Measurements from ENCODE around the gene SLAMF8. TPM values are rescaled to one million over a fixed set of nuclear protein-coding genes. Genes with fewer than 3 reads are reported as not detected.

The SLAMF8 gene
- total and polyA plus RNA-seq, 5 donors from 2014 or later = 0.72 TPM; not detected in 4

DNA sequence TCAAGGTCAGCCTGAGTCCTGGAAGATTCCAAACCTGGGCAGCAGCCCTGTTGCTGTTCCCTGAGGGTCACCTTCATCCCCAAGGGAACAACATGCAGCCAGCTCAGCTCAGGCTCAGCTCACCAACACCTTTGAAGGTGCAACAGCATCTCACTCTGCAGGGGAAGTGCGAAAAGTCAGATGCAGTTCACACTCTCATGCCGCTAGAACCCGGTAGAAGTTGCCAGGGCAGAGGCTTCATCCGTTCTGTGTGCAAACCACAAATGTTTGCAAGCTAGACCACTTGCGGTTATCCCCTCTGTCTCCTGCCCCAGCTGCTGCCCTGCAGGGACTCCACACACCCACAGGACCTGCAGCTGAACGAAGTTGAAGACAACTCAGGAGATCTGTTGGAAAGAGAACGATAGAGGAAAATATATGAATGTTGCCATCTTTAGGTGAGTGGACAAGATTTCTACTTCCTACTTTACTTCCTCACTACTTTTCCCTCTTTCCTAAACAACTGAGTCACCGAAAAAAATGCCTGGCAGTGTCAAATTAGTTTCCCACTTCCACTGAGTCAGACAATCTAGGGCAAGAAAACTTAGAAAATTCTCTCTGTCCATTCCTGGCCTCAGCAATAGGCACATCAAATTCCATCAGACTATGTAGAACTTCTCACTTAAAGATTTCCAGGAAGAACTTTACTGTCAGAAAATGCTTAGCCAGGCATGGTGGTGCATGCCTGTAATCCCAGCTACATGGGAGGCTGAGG lies 26.3 kb upstream of the SLAMF8 start:
- Mint-ChIP-seq H3K4me1 (peaks cover 0 to 7% (median 3%) of the 10 kb centered on the region in 4 donors), H3K9me3 (no peaks in the 10 kb centered on the region), H3K27ac (no peak overlapping the region), H3K27me3 (peaks cover 44% of the 10 kb centered on the region), H3K4me3 (peak overlapping the region in 1 of 4 donors; percentile 12), H3K36me3 (no peaks in the 10 kb centered on the region)
- ATAC-seq (ENCODE audit: low read depth in 2 of 2) (no peak), DNase-seq (peak in 1 of 3 donors; percentile 14)
- Histone ChIP-seq H3K36me3 (ENCODE audit: control insufficient read depth, insufficient read depth, low read length) (no peaks in the 10 kb centered on the region), H3K9me3 (ENCODE audit: control insufficient read depth in 2 of 2, low read length in 2 of 2) (no peaks in the 10 kb centered on the region), H3K4me1 (ENCODE audit: control insufficient read depth, insufficient read depth, low read length, poor library complexity, severe bottlenecking) (no peaks in the 10 kb centered on the region), H3K4me3 (ENCODE audit: low read depth, low read length) (no peak overlapping the region), H3K27me3 (ENCODE audit: control insufficient read depth, insufficient read depth, low read length) (peaks cover 38% of the 10 kb centered on the region), H3K27ac (ENCODE audit: insufficient read depth, low read length, poor library complexity, severe bottlenecking) (no peak overlapping the region)

DNA sequence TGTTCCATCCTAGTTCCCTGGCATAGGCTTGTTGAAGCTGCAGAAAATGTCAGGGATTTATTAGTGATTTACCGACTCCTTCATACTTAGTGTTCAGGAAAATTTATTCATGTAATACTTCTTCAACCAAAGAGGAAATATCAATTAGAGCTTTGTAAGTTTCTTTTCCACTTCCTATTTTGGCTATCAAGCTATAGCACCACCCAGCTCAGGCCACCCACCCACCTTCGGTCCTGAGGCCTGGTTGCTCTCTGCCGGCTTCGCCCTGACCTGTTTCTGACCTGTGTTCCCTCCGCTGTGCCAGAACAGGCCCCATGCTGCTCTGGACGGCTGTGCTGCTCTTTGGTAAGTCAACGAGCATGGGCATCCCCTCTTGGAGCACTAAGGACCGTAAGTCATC lies 24.6 kb upstream of the SLAMF8 start, which contains the start of gene FCRL6:
TSS of gene FCRL6 (plus strand) at position 250 of the 400 bp plus-strand sequence. CDS start at position 315, 65 bp downstream.
- H3K27me3 ChIP-seq (ENCODE audit: control insufficient read depth, insufficient read depth, low read length) = peaks cover 29% of the 10 kb centered on the region
- H3K27ac ChIP-seq (ENCODE audit: insufficient read depth, low read length, poor library complexity, severe bottlenecking) = no peak within 1 kb of the TSS
- H3K36me3 ChIP-seq (ENCODE audit: control insufficient read depth, insufficient read depth, low read length) = no peaks in the 10 kb centered on the region
- Mint-ChIP-seq H3K27me3 (peaks cover 41% of the 10 kb centered on the region), H3K4me1 (peaks cover 0 to 7% (median 5%) of the 10 kb centered on the region in 4 donors), H3K36me3 (no peaks in the 10 kb centered on the region), H3K9me3 (peaks cover 0 to 5% (median 0%) of the 10 kb centered on the region in 7 donors), H3K27ac (no peak within 1 kb of the TSS), H3K4me3 (no peak within 1 kb of the TSS)
- H3K4me1 ChIP-seq (ENCODE audit: control insufficient read depth, insufficient read depth, low read length, poor library complexity, severe bottlenecking) = no peaks in the 10 kb centered on the region
- no peak within 1 kb of the TSS for H3K4me3 ChIP-seq (ENCODE audit: low read depth, low read length)
- ATAC-seq (ENCODE audit: low read depth in 2 of 2) (no peak), DNase-seq (no peak)
- H3K9me3 ChIP-seq (ENCODE audit: control insufficient read depth in 2 of 2, low read length in 2 of 2) = no peaks in the 10 kb centered on the region

DNA sequence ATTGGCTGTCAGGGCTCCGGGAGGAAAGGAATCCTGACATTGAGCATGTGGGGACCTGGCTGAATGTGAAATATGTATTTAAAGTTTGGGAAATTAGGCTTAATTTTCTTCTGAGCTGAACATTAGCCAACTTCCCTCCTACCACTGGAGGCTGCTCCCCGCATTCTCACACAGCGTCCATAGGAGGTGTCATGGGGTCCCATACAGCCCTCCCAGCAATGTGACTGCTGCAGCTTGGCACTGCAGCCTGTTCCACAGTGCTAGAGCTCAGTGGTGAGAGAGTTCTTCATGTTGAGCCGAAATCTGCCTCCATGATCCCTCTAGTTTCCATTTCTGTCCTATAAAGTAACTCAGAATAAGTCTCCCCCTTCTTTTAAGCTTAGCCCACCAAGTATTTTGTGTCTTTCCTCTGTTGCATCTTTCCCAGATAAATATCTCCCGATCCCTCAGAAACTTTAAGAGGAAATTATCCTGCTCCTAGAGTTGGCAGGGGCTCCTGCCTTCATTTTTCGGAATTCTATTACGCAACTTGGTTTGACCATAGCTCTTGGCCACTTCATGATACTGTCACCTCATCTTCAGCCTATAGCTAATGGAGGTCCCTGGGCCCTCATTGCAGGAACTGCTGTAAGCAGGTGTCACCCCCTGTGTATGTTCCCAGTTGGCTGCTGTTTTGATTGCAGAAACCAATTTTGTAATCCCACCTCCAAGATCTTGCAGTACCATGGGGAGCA lies 22.6 kb upstream of the SLAMF8 start:
- Mint-ChIP-seq H3K9me3 (peaks cover 0 to 5% (median 0%) of the 10 kb centered on the region in 7 donors), H3K4me1 (peaks cover 0 to 7% (median 5%) of the 10 kb centered on the region in 4 donors), H3K4me3 (peak overlapping the region in 1 of 4 donors; percentile 12), H3K36me3 (no peaks in the 10 kb centered on the region), H3K27me3 (peaks cover 46% of the 10 kb centered on the region), H3K27ac (no peak overlapping the region)
- H3K9me3 ChIP-seq (ENCODE audit: control insufficient read depth in 2 of 2, low read length in 2 of 2) = no peaks in the 10 kb centered on the region
- no peak for DNase-seq
- no peaks in the 10 kb centered on the region for H3K4me1 ChIP-seq (ENCODE audit: control insufficient read depth, insufficient read depth, low read length, poor library complexity, severe bottlenecking)
- H3K27me3 ChIP-seq (ENCODE audit: control insufficient read depth, insufficient read depth, low read length) = peaks cover 24% of the 10 kb centered on the region
- no peak overlapping the region for H3K27ac ChIP-seq (ENCODE audit: insufficient read depth, low read length, poor library complexity, severe bottlenecking)
- no peaks in the 10 kb centered on the region for H3K36me3 ChIP-seq (ENCODE audit: control insufficient read depth, insufficient read depth, low read length)
- H3K4me3 ChIP-seq (ENCODE audit: low read depth, low read length) = no peak overlapping the region
- ATAC-seq (ENCODE audit: low read depth in 2 of 2) = no peak

DNA sequence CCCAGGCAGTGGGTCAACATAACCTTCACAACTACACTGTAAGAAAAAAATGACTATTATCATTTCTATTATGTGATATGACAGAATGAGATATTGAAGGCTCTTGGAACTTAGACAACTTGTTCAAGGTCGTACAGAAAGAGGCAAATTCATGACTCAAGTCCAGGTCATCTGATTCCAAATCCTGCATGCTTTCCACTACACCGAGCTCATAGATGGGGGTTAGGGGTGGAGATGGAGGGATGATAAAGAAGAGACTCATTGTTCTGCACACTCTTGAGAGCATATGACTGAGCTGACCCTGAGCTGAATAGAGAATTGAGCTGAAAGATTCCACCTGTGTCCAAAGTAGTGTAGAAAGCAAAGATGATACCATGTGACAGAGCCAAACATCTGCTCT lies 21.7 kb upstream of the SLAMF8 start:
- Mint-ChIP-seq H3K27me3 (peaks cover 44% of the 10 kb centered on the region), H3K9me3 (peaks cover 0 to 5% (median 0%) of the 10 kb centered on the region in 7 donors), H3K4me3 (no peak overlapping the region), H3K4me1 (peaks cover 0 to 7% (median 4%) of the 10 kb centered on the region in 4 donors), H3K27ac (no peak overlapping the region), H3K36me3 (no peaks in the 10 kb centered on the region)
- peaks cover 19% of the 10 kb centered on the region for H3K27me3 ChIP-seq (ENCODE audit: control insufficient read depth, insufficient read depth, low read length)
- no peaks in the 10 kb centered on the region for H3K36me3 ChIP-seq (ENCODE audit: control insufficient read depth, insufficient read depth, low read length)
- DNase-seq (no peak), ATAC-seq (ENCODE audit: low read depth in 2 of 2) (no peak)
- H3K4me1 ChIP-seq (ENCODE audit: control insufficient read depth, insufficient read depth, low read length, poor library complexity, severe bottlenecking) = no peaks in the 10 kb centered on the region
- H3K27ac ChIP-seq (ENCODE audit: insufficient read depth, low read length, poor library complexity, severe bottlenecking) = no peak overlapping the region
- no peak overlapping the region for H3K4me3 ChIP-seq (ENCODE audit: low read depth, low read length)
- H3K9me3 ChIP-seq (ENCODE audit: control insufficient read depth in 2 of 2, low read length in 2 of 2) = no peaks in the 10 kb centered on the region

DNA sequence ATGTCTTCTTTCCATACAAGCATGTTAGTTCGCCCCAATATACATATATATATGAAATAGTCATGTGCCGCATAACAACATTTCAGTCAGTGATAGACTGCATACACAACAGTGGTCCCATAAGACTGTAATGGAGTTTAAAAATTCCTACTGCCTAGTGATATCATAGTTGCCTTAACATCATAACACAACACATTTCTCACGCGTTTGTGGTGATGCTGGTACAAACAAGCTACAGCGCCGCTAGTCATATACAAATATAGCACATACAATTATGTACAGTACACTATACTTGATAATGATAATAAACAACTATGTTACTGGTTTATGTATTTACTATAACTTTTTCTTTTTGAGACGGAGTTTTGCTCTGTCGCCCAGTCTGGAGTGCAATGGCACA lies 10.7 kb upstream of the SLAMF8 start:
- Histone ChIP-seq H3K36me3 (ENCODE audit: control insufficient read depth, insufficient read depth, low read length) (no peaks in the 10 kb centered on the region), H3K27me3 (ENCODE audit: control insufficient read depth, insufficient read depth, low read length) (peaks cover 3% of the 10 kb centered on the region), H3K27ac (ENCODE audit: insufficient read depth, low read length, poor library complexity, severe bottlenecking) (no peak overlapping the region), H3K4me3 (ENCODE audit: low read depth, low read length) (no peak overlapping the region), H3K4me1 (ENCODE audit: control insufficient read depth, insufficient read depth, low read length, poor library complexity, severe bottlenecking) (no peaks in the 10 kb centered on the region), H3K9me3 (ENCODE audit: control insufficient read depth in 2 of 2, low read length in 2 of 2) (no peaks in the 10 kb centered on the region)
- H3K9me3 Mint-ChIP-seq = no peaks in the 10 kb centered on the region
- H3K27me3 Mint-ChIP-seq = peaks cover 28% of the 10 kb centered on the region
- H3K4me3 Mint-ChIP-seq = no peak overlapping the region
- no peaks in the 10 kb centered on the region for H3K4me1 Mint-ChIP-seq
- ATAC-seq (ENCODE audit: low read depth in 2 of 2) (no peak), DNase-seq (no peak)
- no peak overlapping the region for H3K27ac Mint-ChIP-seq
- H3K36me3 Mint-ChIP-seq = no peaks in the 10 kb centered on the region

DNA sequence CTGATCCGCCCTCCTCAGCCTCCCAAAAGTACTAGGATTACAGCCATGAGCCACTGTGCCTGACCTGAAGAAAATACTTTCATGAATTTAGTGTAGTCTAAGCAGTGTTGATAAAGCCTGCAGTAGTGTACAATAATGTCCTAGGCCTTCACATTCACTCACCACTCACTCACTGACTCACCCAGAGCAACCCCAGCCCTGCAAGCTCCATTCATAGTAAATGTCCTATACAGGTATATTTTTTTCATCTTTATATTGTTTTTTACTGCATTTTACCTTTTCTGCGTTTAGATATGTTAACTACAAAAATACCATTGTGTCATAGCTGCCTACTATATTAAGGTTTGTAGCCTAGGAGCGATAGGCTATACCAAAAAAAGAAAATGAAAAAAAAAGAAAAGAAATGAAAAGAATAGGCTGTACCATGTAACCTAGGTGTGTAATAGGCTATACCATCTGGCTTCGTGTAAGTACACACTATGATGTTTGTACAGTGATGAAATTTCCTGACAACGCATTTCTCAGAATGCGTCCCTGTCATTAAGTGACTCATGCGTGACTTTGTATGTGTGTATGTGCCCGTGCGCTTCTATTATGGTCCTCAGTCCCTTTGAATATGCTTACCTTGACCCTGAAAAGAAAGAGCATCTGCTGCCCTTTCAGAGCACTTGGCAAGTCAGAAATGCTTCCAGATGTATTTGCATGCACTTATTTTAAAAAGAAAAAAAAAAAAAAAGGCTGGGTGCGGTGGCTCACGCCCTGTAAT lies 9.2 kb upstream of the SLAMF8 start:
- H3K27me3 ChIP-seq (ENCODE audit: control insufficient read depth, insufficient read depth, low read length) = peaks cover 3% of the 10 kb centered on the region
- no peak for DNase-seq
- no peaks in the 10 kb centered on the region for H3K9me3 Mint-ChIP-seq

DNA sequence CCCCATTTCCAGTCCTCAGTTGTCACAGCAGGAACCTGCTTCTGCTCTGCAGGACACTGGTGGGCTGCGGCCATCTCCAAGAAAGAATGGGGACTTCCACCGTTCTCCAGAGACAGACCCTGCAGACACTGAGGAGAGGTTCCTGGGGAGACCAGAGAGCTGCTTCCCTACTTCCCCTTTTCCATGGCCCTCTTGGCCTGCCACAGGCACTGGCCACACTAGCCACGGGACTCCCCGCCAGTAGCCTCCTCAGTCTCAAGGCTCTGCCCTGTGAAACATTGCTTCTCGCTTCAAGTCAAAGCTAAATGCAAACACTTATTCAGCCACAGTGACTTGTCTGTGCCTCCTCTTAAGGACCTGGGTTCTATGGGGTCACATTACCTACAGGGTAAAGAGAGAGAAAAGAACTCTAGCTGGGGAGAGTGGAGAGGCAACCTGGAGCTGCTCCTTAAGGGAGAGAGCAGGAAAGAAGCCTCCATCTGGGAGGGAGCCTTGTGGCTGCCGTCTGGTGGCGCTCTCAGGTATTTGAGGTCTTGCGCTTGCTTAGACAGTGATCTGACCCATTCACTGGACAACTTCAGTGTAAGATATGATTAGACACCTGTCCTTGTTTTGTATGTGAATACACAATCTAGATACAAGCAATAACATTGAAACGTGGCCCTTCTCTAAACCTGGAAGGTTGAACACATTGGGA lies 5.4 kb upstream of the SLAMF8 start:
- ATAC-seq (ENCODE audit: low read depth in 2 of 2) (no peak), DNase-seq (no peak)
- Mint-ChIP-seq H3K4me3 (no peak overlapping the region), H3K9me3 (no peaks in the 10 kb centered on the region), H3K4me1 (peaks cover 0 to 11% (median 6%) of the 10 kb centered on the region in 4 donors), H3K27ac (no peak overlapping the region), H3K27me3 (peaks cover 13% of the 10 kb centered on the region), H3K36me3 (no peaks in the 10 kb centered on the region)
- no peak overlapping the region for H3K27ac ChIP-seq (ENCODE audit: insufficient read depth, low read length, poor library complexity, severe bottlenecking)
- H3K4me3 ChIP-seq (ENCODE audit: low read depth, low read length) = no peak overlapping the region
- H3K36me3 ChIP-seq (ENCODE audit: control insufficient read depth, insufficient read depth, low read length) = no peaks in the 10 kb centered on the region
- H3K9me3 ChIP-seq (ENCODE audit: control insufficient read depth in 2 of 2, low read length in 2 of 2) = no peaks in the 10 kb centered on the region
- H3K4me1 ChIP-seq (ENCODE audit: control insufficient read depth, insufficient read depth, low read length, poor library complexity, severe bottlenecking) = peaks cover 6% of the 10 kb centered on the region
- no peaks in the 10 kb centered on the region for H3K27me3 ChIP-seq (ENCODE audit: control insufficient read depth, insufficient read depth, low read length)

More for the DNA sequence above, 9.2 kb upstream of the SLAMF8 start:
- Mint-ChIP-seq H3K4me3 (no peak overlapping the region), H3K4me1 (no peaks in the 10 kb centered on the region), H3K36me3 (no peaks in the 10 kb centered on the region), H3K27ac (no peak overlapping the region), H3K27me3 (peaks cover 21% of the 10 kb centered on the region)
- no peak overlapping the region for H3K27ac ChIP-seq (ENCODE audit: insufficient read depth, low read length, poor library complexity, severe bottlenecking)
- H3K9me3 ChIP-seq (ENCODE audit: control insufficient read depth in 2 of 2, low read length in 2 of 2) = no peaks in the 10 kb centered on the region
- no peak overlapping the region for H3K4me3 ChIP-seq (ENCODE audit: low read depth, low read length)
- H3K4me1 ChIP-seq (ENCODE audit: control insufficient read depth, insufficient read depth, low read length, poor library complexity, severe bottlenecking) = no peaks in the 10 kb centered on the region
- ATAC-seq (ENCODE audit: low read depth in 2 of 2) = no peak
- H3K36me3 ChIP-seq (ENCODE audit: control insufficient read depth, insufficient read depth, low read length) = no peaks in the 10 kb centered on the region
